Pons (tissue), 1 donor: ENCODE results near the gene SPIRE2.
"Not testable (repeated sequence)": the region's sequence is repeated elsewhere in the genome, so short reads cannot be mapped to it uniquely, and the experiment has no call there.

Source experiments
- DNase-seq: peaks from one replicate; pipeline ENCODE4 v3.0.0-alpha.2; 2016; ENCODE audit warnings: low spot score

SPIRE2 gene

DNA sequence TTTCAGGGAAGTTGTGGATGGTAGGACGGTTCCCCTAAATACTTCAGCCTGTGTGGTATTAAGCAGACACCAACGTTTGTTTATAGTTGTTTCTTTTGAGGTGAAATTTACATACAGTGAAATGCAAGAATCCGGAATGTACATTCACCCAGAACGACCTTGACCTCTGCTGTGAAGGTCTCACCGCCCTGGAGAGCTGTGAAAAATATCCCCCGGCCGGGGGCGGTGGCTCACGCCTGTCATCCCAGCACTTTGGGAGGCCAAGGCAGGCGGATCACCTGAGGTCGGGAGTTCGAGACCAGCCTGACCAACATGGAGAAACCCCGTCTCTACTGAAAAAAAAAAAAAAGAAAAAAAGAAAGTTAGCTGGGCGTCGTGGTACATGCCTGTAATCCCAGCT lies 8.2 kb downstream of the SPIRE2 start:
- not testable (repeated sequence) for DNase-seq

DNA sequence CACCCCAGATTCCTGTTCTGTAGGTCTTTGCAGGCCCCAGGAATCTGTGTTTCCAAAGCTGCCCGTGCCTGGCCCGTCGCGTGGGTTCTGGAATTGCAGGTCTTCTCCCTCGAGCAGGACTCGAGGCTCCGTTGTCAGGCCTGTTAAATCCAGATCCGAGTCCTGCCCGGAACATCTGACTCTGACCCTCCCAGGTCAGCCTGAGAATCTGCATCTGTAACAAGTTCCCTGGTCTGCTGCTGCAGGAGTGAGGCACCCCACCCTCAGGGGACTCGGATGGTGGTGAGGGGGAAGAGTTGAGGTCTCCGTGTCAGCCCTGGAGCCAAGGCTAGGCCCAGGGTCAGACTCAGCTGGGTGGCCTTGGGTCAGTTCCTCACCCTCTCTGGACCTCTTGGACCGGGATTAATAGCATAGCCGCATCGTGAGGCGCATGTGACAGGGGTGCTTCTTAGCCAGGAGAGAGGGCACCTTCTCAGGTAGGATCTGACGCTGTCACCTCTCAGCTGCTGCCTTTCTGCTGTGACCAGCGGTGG lies 8.8 kb downstream of the SPIRE2 start:
- DNase-seq, result no peak

DNA sequence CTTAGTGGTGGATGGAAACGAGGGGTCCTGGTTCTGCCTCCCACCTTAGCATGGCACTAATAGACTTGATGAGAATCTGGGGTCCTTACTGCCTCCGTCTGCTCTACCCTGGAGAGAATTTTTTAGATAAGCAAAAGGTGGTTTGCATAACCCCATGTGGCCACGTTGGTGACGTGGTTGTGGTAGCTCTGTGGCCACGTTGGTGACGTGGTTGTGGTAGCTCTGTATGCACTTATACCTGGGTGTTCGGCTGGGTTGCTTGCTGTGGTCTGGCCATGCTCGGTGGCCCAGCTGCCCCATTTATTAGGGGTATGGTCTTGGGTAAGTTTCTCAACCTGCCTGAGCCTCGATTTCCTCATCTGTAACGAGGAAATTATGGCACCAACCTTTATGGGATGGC lies 13.0 kb downstream of the SPIRE2 start:
- no peak for DNase-seq

DNA sequence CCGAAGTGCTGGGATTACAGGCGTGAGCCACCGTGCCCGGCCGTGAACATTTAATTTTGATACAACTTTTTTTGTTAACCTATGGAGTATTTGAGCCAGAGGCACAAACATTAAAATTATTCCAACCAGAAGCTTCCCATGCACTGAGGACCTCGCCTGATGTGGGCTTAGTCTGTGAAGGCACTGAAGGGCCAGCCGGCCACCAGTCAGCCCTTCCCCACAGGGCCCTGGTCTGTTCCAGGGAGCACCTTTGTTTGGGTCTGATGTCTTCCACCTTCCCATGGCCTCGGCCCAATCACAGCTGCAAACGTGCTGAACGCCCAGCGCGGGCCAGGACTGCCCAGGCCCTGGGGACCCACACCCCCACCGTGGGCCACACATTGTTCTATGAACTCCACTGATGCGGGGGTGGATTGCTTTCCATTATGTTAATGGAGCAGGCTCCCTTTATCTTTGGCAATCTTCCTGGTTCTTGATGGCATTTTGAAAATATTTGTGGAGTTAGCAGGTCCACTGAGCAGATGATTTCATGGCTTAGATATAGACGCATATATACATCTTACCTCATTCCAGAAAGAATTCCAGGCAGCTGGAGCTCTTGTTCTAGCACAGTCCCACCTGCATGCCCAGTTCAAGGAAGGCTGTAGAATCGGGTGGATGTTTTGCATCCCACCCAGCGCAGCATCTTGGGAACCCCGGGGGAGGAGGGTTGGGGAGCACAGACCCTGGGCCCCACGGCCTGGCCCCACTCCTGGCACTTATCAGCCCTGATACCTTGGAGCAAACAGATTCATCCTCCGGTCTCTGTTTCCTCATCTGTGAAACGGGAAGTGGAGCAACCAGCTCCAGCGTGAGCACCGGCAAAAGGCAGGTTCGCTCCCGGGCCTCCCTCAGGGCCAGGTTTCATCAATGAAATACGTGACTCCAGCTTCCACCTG lies 14.5 kb downstream of the SPIRE2 start:
- no peak for DNase-seq

DNA sequence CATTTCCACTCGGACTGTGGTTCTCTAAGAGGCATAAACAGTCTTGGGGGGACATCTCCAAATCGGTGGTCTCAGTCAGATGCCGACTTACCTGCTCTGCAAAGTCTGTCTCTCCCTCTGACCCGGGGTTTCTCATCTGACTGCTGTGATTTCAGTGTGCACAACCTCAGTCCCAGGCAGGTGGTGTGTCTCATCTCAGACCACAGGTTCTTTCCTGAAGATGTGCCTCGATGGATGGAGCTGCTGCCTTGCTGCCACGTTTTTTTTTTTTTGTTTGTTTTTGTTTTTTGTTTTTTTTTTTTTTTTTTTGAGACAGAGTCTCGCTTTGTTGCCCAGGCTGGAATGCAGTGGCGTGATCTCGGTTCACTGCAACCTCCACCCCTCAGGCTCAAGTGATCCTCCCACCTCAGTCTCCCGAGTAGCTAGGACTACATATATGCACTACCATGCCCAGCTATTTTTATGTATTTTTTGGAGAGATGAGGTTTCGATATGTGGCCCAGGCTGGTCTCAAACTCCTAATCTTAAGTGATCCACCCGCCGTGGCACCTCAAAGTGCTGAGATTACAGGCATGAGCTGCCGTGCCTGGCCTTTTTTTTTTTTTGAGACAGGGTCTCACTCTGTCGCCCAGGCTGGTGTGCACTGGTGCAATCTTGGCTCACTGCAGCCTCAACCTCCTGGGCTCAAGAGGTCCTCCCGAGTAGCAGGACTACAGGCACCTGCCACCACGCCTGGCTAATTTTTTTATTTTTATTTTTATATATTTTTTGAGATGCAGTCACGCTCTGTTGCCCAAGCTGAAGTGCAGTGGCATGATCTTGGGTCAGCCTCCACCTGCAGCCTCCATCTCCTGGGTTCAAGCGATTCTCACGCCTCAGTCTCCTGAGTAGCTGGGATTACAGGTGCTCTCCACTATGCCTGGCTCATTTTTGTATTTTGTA lies 15.4 kb downstream of the SPIRE2 start:
- no peak for DNase-seq

- no peak for DNase-seq
Observed at GRCh38 chr16:89844739-89845339, 16.6 kb downstream of the SPIRE2 start.

GRCh38 chr16:89845417-89845816 lies 17.1 kb downstream of the SPIRE2 start:
- DNase-seq, result no peak

DNA sequence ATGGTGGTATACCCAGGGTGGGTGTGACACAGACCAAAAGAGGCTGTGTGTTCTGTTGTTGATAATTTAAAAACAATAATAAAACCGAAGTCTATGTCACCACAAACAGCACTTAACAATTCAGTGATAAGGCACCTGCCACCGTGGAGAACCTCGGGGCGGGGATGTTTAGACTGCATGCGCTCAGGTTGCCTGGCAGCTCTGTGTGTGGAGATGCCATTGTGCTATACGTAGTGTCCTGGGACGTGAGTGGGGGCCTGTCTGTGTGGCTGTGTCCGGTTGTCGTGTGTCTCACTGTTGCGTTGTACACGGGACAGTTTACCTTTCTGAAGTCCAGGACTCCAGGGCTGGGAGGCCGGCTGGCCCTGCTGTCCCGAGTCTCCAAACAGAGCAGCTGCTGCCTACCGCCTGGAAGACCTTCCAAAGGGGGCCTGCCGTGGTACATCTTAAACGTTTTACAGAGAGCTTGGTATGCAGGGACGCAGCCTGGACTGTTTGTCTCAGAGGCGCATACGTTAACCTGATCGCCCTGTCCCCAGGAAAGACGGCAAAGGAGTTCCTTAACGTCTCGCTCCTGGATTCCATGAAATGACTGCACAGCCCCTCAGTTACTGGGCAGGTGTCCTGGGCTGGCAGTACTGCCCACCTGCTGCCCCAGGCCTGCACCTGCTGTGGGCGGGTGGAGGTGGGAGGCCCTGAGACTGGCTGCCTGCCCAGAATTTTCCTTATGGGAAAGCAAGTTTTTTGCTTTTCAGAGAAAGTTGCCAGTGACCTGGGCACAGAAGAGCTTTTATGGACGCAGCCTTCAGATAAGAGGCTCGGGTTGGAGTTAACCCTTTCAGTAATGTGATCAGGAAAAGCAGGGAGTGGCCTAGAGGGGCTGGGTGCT lies 19.0 kb downstream of the SPIRE2 start:
- no peak for DNase-seq

- no peak for DNase-seq
Observed at GRCh38 chr16:89847940-89848297, 19.6 kb downstream of the SPIRE2 start.

GRCh38 chr16:89848974-89849373 lies 20.7 kb downstream of the SPIRE2 start:
- no peak for DNase-seq

DNA sequence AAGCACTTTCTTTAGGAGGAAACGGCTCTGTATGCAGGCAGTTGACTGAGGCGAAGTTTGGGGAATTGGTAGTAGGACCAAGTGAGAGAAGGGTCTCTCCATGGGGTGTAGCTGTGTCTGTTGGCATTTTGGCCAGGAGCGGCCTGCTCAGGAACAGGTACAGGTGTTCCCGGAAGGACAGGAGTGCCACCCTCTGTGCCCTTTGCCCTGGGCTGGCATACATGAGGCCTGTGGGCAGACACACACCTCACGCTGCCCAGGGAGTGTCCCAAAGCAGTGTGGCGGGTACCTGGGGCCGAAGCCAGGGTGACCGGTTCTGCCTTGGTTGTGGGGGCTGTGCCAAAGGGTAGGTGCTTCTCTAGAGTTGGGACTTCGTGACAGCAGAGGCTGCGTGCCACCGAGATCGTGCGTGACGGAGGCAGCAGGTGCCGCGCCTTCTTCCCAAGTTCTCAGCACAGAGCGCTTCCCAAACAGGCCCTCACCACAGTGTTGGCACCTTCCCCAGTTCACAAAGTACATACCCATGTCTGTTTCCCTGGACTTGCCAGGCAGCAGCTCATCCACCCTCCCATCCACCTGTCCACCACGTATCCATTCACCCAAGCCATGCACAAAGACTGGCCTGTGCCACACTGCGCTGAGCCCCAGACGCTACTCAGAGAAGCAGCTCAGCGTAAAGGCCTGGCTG lies 25.2 kb downstream of the SPIRE2 start:
- no peak for DNase-seq

- no peak for DNase-seq
Observed at GRCh38 chr16:89855301-89855945, 27.1 kb downstream of the SPIRE2 start.

GRCh38 chr16:89855986-89856385 lies 27.7 kb downstream of the SPIRE2 start:
- no peak for DNase-seq

DNA sequence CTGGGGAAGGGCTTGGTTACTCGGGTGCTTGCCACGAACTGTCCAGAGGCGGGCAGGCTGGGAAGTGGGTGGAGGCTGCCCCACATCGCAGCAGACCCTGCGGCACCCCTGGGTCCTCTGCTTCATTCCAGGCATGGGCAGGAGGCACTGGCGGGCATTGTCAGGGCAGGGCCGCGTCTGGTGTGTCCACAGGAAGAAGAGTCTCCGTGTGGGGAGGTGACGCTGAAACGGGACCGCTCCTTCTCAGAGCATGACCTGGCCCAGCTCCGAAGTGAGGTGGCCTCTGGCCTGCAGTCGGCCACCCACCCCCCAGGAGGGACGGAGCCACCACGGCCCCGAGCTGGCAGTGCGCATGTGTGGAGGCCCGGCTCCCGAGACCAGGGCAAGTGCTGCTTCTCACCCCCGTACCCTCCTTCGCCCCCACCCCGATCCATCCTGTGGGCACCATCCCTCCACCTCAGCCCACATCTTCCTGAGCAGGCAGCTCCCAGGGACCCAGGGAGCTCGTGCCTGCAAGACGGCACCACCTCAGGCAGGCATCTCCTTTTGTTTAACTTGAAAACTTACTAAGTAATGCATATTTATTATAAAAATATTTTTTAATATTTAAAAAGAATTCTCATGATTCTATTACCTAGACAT lies 30.8 kb downstream of the SPIRE2 start:
- DNase-seq, result no peak

GRCh38 chr16:89859615-89860007 lies 31.3 kb downstream of the SPIRE2 start:
- no peak for DNase-seq

DNA sequence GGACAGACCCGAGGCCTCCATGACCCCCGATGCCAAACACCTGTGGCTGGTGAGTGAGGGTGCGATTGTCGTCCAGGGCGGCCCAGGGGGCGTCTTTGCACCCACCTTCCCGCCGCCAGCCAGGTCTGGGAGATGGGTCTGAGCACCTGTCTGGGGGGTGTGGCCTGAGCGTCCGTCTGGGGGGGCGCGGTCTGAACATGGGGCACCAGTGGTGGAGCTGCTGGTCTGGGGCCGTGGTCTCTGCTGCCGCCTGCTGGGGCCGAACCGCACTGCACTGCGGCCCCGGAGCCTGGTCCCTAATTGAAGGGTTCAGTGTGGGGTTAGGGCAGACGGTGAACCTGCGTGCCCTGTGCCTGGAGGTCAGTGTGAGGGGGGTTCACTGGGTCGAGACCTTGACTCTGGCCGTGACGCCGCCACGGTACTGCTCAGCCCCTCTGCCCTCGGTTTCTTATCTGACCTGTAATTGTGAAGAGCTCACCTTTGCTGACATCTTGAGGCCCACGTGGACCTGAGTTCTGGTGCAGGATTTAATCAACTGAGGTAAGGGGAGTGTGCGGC lies 32.6 kb downstream of the SPIRE2 start:
- no peak for DNase-seq

DNA sequence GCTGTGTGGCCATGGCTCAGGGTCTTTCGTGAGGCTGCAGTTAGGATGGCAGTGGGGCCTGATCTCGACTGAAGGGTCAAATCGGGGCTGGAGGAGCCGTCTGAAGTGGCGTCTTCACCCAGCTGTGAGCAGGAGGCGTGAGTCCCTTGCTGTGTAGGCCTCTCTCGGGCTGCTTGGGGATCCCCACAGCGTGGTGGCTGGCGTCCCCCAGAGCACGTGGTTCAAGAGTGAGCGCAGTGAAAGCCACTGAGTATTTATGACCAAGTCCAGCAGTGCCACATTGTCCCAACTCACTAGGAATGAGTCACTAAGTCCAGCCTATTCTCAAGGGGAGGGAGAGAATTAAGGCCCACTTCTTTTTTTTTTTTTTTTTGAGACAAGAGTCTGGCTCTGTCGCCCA lies 33.4 kb downstream of the SPIRE2 start:
- no peak for DNase-seq

DNA sequence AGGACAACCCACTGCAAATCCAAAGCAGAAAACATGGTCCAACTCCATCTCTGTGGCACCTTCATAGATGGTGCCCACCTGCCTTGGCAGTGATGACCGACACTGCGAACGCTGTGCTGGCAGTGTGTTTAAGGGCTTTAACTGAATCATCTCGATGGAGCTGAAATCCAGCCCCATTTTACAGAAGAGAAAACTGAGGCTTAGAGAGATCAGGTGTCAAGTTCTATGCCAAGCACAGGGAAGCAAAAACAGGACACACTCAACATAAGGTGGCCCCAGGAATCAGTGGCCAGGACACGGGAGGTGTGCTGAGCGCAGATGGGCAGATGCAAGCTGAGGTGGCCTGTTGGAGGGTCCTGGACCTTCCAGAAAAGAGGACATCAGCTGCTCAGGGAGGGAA lies 34.5 kb downstream of the SPIRE2 start:
- no peak for DNase-seq
